Germinal center (tissue), 1 donor: ENCODE measurements around the gene TPSG1.
"Not testable (repeated sequence)": the region's sequence is repeated elsewhere in the genome, so short reads cannot be mapped to it uniquely, and the experiment has no call there.

ENCODE experiments used
- DNase-seq: peaks from one replicate; pipeline ENCODE4 v3.0.0; 2012; ENCODE audit warnings: mixed read lengths, low spot score

The TPSG1 gene

DNA sequence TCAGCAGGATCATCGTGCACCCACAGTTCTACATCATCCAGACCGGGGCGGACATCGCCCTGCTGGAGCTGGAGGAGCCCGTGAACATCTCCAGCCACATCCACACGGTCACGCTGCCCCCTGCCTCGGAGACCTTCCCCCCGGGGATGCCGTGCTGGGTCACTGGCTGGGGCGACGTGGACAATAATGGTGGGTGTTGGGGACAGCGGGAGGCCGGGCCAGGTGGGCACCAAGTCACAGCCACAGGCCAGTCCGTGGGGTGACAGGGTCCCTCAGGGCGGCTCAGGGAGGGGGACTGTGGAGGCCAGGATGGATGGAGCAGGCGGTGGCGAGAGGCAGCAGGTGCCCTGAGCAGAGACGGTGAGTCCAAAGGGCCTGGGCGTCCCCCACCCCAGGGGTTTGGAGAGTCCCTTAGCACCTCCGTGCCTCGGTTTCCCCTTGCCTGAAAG, 31.8 kb upstream of the TPSG1 start:
- no peak for DNase-seq

DNA sequence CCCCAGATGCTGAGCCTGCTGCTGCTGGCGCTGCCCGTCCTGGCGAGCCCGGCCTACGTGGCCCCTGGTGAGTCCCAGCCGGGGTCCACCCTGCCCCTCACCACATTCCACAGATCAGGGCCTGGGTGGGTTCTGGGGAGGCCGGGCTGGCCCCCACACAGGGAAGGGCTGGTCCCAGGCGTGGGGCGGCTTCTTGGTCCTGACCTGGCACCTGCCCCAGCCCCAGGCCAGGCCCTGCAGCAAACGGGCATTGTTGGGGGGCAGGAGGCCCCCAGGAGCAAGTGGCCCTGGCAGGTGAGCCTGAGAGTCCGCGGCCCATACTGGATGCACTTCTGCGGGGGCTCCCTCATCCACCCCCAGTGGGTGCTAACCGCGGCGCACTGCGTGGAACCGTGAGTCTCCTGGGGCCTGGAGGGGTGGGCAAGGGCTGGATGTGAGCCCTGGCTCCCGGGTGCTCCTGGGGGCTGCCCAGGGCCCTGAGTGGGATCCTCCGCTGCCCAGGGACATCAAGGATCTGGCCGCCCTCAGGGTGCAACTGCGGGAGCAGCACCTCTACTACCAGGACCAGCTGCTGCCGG, 31.3 kb upstream of the TPSG1 start:
- DNase-seq: not testable (repeated sequence)

- not testable (repeated sequence) for DNase-seq
Measured at GRCh38 chr16:1255276-1256122, 30.4 kb upstream of the TPSG1 start, which contains the start of gene TPSD1. Gene TPSD1, plus strand, starts transcription at chr16:1256069. Its CDS starts 212 bp downstream, at chr16:1256281.

GRCh38 chr16:1254821-1255220, 29.8 kb upstream of the TPSG1 start:
- DNase-seq: not testable (repeated sequence)

DNA sequence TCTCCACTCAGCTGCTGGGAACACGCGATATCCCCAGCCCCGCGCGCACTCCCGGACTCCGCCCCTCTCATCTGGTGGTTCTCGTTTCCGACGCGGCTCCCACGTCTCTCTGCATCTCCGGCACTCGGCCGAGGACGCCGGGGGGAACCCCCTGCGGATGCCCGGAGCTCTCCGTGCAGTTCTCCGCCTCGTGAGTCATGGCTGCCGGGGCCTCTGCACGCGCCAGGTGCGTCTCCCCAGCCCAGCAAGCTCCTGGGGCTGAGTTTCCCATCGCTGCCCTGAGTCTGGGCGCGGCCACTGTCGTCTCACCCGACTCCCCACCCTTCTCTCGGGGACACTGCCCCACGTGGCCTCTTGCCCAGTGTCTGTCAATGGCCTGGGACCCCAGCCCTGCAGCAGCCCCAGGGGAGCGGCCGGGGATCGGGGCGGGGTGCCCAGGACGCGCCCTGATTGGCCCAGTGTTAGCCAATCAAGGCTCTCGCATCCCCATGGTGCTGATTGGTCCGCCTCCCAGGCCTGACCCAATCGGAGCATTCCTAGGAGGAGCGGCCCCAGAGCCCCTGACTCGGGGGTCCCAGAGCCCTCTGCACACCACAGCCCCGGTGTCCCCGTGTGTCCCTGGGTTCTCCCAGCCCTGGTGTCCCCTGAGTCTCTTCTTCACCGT, 28.8 kb upstream of the TPSG1 start:
- DNase-seq: not testable (repeated sequence)

GRCh38 chr16:1249031-1249755, 24.1 kb upstream of the TPSG1 start:
- DNase-seq: not testable (repeated sequence)

GRCh38 chr16:1247903-1248537, 23.0 kb upstream of the TPSG1 start:
- DNase-seq: not testable (repeated sequence)

- no peak for DNase-seq
Measured at GRCh38 chr16:1245452-1246020, 20.5 kb upstream of the TPSG1 start.

DNA sequence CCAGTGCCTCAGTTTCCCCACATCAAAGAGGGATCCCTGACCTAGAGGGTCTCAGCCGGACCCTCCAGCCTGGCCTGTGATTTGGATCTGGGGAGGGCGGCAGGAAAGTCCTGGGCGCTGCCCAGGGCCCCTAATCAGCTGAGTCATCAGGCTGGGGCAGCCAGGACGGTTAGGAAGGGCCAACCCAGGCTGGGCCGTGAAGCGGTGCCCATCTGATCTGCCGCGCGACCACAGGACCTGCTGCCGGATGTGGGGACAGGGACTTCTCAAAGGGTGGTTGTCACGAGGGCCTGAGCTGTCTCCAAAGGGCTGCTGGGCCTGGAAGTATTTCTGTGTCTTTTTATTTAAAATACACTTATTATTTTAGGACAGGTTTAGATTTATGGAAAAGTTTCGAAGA, 19.8 kb upstream of the TPSG1 start:
- no peak for DNase-seq

- DNase-seq: not testable (repeated sequence)
Measured at GRCh38 chr16:1243907-1244850, 19.1 kb upstream of the TPSG1 start.

GRCh38 chr16:1243363-1243762, 18.3 kb upstream of the TPSG1 start:
- not testable (repeated sequence) for DNase-seq

DNA sequence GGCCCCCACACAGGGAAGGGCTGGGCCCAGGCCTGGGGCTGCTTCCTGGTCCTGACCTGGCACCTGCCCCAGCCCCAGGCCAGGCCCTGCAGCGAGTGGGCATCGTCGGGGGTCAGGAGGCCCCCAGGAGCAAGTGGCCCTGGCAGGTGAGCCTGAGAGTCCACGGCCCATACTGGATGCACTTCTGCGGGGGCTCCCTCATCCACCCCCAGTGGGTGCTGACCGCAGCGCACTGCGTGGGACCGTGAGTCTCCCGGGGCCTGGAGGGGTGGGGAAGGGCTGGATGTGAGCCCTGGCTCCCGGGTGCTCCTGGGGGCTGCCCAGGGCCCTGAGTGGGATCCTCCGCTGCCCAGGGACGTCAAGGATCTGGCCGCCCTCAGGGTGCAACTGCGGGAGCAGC, 16.0 kb upstream of the TPSG1 start:
- DNase-seq: not testable (repeated sequence)

DNA sequence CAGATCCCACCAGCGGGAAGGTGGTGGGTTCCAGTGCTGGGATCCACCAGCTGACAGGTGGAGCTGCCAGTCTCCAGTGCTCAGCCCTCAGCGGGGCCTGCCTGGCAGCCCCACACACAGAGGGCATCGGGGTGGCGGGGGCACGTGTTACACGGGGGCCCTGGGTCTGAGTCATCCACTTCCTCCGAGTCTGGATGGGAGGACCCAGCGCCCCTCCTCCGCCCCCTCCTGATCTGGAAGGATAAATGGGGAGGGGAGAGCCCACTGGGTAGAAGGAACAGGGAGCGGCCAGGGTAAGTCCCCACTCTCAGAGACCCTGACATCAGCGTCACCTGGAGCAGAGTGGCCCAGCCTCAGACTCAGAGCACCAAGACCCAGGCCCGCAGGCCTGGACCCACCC, 15.4 kb upstream of the TPSG1 start, which contains the start of gene TPSAB1:
TSS of gene TPSAB1 (plus strand) at position 270 of the 400 bp plus-strand sequence. CDS start 234 bp downstream, outside the sequence.
- DNase-seq: not testable (repeated sequence)

DNA sequence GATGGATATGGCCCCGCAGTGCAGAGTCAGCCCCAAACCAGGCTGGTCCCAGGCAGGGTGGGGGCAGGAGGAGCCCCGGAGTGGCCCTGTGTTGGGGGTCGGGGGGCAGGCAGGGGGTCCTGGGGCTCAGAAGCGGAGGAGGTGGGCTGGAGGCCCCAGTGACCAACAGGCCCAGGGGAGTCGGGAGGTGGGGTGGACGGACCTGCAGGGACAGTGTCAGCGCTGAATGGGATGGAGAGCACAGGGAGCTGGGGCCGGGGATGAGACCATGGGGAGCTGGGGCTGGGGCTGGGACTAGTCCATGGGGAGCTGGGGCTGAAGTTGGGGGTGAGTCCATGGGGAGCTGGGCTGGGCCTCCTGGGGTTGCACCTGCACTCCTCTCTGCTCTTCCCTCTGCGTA, 14.5 kb upstream of the TPSG1 start:
- not testable (repeated sequence) for DNase-seq

GRCh38 chr16:1238909-1239308, 13.8 kb upstream of the TPSG1 start:
- DNase-seq: not testable (repeated sequence)

DNA sequence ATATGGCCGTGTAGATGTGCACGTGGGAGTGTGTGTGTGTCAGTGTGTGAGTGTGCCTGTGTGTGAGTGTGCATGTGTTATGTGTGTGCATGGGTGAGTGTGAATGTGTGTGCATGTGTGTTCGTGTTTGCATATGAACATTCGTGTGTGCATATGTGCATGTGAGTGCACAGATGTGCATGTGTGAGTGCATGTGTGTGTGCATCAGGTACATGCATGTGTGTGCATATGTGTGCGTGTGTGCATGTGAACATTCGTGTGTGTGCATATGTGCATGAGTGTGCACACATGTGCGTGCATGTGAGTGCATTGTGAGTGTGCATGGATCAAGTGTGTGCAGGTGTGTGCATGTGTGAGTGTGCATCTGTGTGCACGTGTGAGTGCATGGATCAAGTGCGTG, 12.9 kb upstream of the TPSG1 start:
- DNase-seq: no peak

- DNase-seq: not testable (repeated sequence)
Measured at GRCh38 chr16:1236659-1237058, 11.6 kb upstream of the TPSG1 start.

GRCh38 chr16:1232049-1232748, 7.1 kb upstream of the TPSG1 start:
- DNase-seq: not testable (repeated sequence)

GRCh38 chr16:1231301-1231700, 6.2 kb upstream of the TPSG1 start:
- DNase-seq: not testable (repeated sequence)
